ENCODE results near the gene PEDS1. TPM values are rescaled to one million over a fixed set of nuclear protein-coding genes. Genes with fewer than 3 reads are reported as not detected.

Gene PEDS1
- total and polyA plus RNA-seq, 3 donors from 2014 or later: 39.3 to 45.5 (median 40.1) TPM

- Histone ChIP-seq H3K9me3 (no peaks in the 10 kb centered on the region), H3K27ac (no peak overlapping the region), H3K4me3 (no peak overlapping the region), H3K4me1 (peaks cover 8% of the 10 kb centered on the region), H3K36me3 (ENCODE audit: low read depth, missing control alignments) (no peaks in the 10 kb centered on the region), H3K27me3 (no peaks in the 10 kb centered on the region)
- no peak for TF ChIP-seq POLR2A (IDR thresholded peaks at IDR 0.05)
- TF ChIP-seq, protein P1, sequence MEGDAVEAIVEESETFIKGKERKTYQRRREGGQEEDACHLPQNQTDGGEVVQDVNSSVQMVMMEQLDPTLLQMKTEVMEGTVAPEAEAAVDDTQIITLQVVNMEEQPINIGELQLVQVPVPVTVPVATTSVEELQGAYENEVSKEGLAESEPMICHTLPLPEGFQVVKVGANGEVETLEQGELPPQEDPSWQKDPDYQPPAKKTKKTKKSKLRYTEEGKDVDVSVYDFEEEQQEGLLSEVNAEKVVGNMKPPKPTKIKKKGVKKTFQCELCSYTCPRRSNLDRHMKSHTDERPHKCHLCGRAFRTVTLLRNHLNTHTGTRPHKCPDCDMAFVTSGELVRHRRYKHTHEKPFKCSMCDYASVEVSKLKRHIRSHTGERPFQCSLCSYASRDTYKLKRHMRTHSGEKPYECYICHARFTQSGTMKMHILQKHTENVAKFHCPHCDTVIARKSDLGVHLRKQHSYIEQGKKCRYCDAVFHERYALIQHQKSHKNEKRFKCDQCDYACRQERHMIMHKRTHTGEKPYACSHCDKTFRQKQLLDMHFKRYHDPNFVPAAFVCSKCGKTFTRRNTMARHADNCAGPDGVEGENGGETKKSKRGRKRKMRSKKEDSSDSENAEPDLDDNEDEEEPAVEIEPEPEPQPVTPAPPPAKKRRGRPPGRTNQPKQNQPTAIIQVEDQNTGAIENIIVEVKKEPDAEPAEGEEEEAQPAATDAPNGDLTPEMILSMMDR (IDR thresholded peaks at IDR 0.05): no peak
- no peak for DNase-seq
- intact Hi-C loops (cut with DNase I; ENCODE audit: low total_unique reads): loop anchor here (10.0 kb wide), 1 partner anchor 176 kb away; no protein-coding TSS in a partner anchor
- WGBS, 2 donors: 81 to 93% methylated on average over 1 of the region's 1 CpG
These were observed 45.2 kb upstream of the PEDS1 start for GRCh38 chr20:50198716-50199115.

DNA sequence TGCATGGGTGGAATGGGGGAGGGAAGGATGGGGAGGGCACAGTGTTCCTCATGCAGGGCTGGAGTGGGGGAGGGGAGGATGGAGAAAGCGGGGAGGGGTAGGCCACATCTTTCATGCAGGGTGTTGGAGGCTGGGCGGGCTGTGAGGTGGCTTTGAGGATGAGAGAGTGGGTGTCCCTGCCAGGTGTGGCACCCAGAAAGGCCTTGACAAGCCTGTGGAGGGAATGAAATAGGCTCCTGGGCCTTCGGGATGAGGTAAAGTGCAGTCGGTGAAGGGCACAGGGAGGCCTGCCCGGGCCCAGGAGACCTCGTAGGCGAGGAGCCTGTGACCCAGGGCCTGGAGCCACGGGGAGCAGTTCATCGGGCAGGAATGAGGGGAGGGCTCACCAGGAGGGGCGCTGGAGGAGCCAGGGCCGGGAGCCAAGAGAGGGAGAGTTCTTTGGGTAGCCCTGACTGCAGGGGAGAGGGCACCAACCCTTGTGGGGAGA lies 44.7 kb upstream of the PEDS1 start:
- no peaks in the 10 kb centered on the region for H3K9me3 ChIP-seq
- H3K27me3 ChIP-seq: no peaks in the 10 kb centered on the region
- H3K27ac ChIP-seq: peak overlapping the region in 1 of 2 donors; percentile 14
- peaks cover 10% of the 10 kb centered on the region for H3K4me1 ChIP-seq
- H3K4me3 ChIP-seq: no peak overlapping the region
- intact Hi-C loops (cut with DNase I; ENCODE audit: low total_unique reads): loop anchor here (10.0 kb wide), 1 partner anchor 177 kb away; no protein-coding TSS in a partner anchor
- no peak for TF ChIP-seq POLR2A (IDR thresholded peaks at IDR 0.05)
- TF ChIP-seq, protein P1 (IDR thresholded peaks at IDR 0.05): no peak
- no peak for DNase-seq
- no peaks in the 10 kb centered on the region for H3K36me3 ChIP-seq (ENCODE audit: low read depth, missing control alignments)
- WGBS, 2 donors: 62 to 64% methylated on average over 11 of the region's 11 CpGs

GRCh38 chr20:50197463-50198179 lies 44.1 kb upstream of the PEDS1 start:
- 83% methylated on average over 9 of the region's 10 CpGs for WGBS, 2 donors
- H3K4me1 ChIP-seq: peaks cover 10% of the 10 kb centered on the region
- no peaks in the 10 kb centered on the region for H3K27me3 ChIP-seq
- no peak overlapping the region for H3K4me3 ChIP-seq
- intact Hi-C loops (cut with DNase I; ENCODE audit: low total_unique reads): loop anchor here (10.0 kb wide), 1 partner anchor 177 kb away; no protein-coding TSS in a partner anchor
- no peak overlapping the region for H3K27ac ChIP-seq
- no peak for DNase-seq
- TF ChIP-seq, protein P1 (IDR thresholded peaks at IDR 0.05): no peak
- TF ChIP-seq POLR2A (IDR thresholded peaks at IDR 0.05): no peak
- no peaks in the 10 kb centered on the region for H3K36me3 ChIP-seq (ENCODE audit: low read depth, missing control alignments)
- no peaks in the 10 kb centered on the region for H3K9me3 ChIP-seq

DNA sequence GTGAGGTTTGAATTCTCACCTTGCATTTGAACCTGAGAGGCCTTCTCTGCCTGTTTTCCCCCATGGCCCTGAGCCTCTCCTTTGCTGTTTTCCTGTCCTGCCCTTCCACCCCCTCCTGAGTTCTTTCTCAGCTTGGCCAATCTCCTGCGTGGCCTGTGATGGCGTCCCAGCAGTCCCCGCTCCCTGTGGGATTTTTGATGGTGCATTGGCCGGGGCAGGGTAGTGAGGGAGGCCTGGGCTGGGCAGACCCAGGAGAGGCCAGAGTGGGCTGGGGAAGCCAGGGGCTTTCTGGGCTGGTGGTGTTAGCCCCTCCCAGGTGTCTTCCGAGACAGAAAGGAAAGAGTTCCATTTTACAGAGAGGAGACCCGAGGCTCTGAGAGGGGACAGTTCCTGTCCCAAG lies 43.4 kb upstream of the PEDS1 start:
- no peaks in the 10 kb centered on the region for H3K36me3 ChIP-seq (ENCODE audit: low read depth, missing control alignments)
- 89 to 97% methylated on average over 4 to 6 of the region's 6 CpGs for WGBS, 2 donors
- H3K27me3 ChIP-seq: no peaks in the 10 kb centered on the region
- no peak overlapping the region for H3K4me3 ChIP-seq
- H3K9me3 ChIP-seq: no peaks in the 10 kb centered on the region
- DNase-seq: no peak
- H3K27ac ChIP-seq: no peak overlapping the region
- H3K4me1 ChIP-seq: peaks cover 10% of the 10 kb centered on the region
- TF ChIP-seq, protein P1 (IDR thresholded peaks at IDR 0.05): no peak
- TF ChIP-seq POLR2A (IDR thresholded peaks at IDR 0.05): no peak
- intact Hi-C loops (cut with DNase I; ENCODE audit: low total_unique reads): loop anchor here (10.0 kb wide), 1 partner anchor 178 kb away; no protein-coding TSS in a partner anchor

Measured in testis (tissue), 3 donors.